Tibial nerve (tissue), 4 donors: Measurements from ENCODE around the gene SH2D6. TPM values are rescaled to one million over a fixed set of nuclear protein-coding genes. Genes with fewer than 3 reads are reported as not detected.

Experiments used
- DNase-seq, 2 donors: peaks; one replicate each; pipeline ENCODE4 v3.0.0-alpha.2; 2019; ENCODE audit warnings: low spot score in 2 of 2
- H3K27ac ChIP-seq, 4 donors: fragments of 200-600 bp; sonication (generic) in 3 of 4; one replicate each; pipeline ENCODE4 v1.5.1; 2017 to 2019; ENCODE audit warnings: mild to moderate bottlenecking in 1 of 4
- H3K27me3 ChIP-seq, 2 donors: fragments of 200-600 bp; sonication (generic) in 1 of 2; one replicate each; pipeline versions ENCODE4 v1.5.1 to v1.6.0; 2017 to 2019
- H3K36me3 ChIP-seq, 3 donors: fragments of 200-600 bp; sonication (generic); one replicate each; pipeline ENCODE4 v1.5.1; 2018 to 2019
- H3K4me1 ChIP-seq, 4 donors: fragments of 200-600 bp; sonication (generic) in 3 of 4; one replicate each; pipeline ENCODE4 v1.5.1; 2017 to 2019
- H3K4me3 ChIP-seq, 4 donors: fragments of 200-600 bp; sonication (generic) in 3 of 4; one replicate each; pipeline ENCODE4 v1.5.1; 2017 to 2019; ENCODE audit warnings: mild to moderate bottlenecking in 1 of 4, moderate library complexity in 1 of 4
- H3K9me3 ChIP-seq, 4 donors: fragments of 200-600 bp; sonication (generic) in 3 of 4; one replicate each; pipeline ENCODE4 v1.5.1; 2017 to 2019
- EP300 ChIP-seq, 2 donors: sonication (generic); formaldehyde crosslinking; IDR thresholded peaks; one replicate each; pipeline ENCODE4 v1.6.1; 2017; ENCODE audit warnings: antibody characterized with exemption in 2 of 2, mild to moderate bottlenecking in 1 of 2
- POLR2A ChIP-seq, 2 donors: fragments of 450-650 bp; IDR thresholded peaks; one replicate each; pipeline ENCODE4 v1.6.1; 2017; ENCODE audit warnings: antibody characterized with exemption in 2 of 2, mild to moderate bottlenecking in 2 of 2, moderate library complexity in 2 of 2
- WGBS, 2 donors: methylation state at CpG; one replicate each; pipeline ENCODE4 v1.1.5; 2018; 5-methylcytosine and 5-hydroxymethylcytosine counted together
- total RNA-seq, 4 donors: library from RNA; depleted of rRNA; stranded (reverse); fragments of >200 nt; gene quantifications; one replicate each; pipeline ENCODE4 v1.1.0, GENCODE V29; 2016
- TF ChIP-seq, protein P1 (sequence below), 5 experiments: fragments of 200-600 bp in 3 of 5; fragments of 450-650 bp in 2 of 5; sonication (generic) in 3 of 5; IDR thresholded peaks; one replicate each; pipeline ENCODE4 v1.5.1; 2016 to 2019; ENCODE audit warnings: antibody characterized with exemption in 5 of 5, mild to moderate bottlenecking in 3 of 5, moderate library complexity in 2 of 5

SH2D6 gene
- total RNA-seq, 4 donors from 2014 or later = 1.1 TPM; not detected in 3

DNA sequence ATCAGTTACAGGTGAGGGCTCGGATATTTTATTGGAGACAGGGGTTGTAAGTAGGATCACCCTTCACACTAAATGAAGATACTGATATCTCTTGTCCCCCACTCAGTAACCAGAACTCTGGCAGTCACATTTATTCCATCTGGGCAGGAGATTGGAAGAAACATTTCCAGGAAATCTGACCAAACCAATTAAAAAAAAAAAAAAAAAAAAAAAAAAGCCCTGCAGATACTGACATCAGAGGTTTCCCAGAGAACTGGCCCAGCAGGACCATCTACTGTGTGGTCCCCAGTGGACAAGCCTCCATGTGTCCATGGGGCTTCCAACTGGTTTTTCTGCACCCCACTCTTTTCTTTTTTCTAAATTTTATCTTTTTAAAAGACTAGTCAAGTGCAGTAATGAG lies 41.3 kb downstream of the SH2D6 start:
- H3K27me3 ChIP-seq = no peaks in the 10 kb centered on the region
- no peaks in the 10 kb centered on the region for H3K4me1 ChIP-seq
- H3K27ac ChIP-seq = no peak overlapping the region
- TF ChIP-seq, protein P1, sequence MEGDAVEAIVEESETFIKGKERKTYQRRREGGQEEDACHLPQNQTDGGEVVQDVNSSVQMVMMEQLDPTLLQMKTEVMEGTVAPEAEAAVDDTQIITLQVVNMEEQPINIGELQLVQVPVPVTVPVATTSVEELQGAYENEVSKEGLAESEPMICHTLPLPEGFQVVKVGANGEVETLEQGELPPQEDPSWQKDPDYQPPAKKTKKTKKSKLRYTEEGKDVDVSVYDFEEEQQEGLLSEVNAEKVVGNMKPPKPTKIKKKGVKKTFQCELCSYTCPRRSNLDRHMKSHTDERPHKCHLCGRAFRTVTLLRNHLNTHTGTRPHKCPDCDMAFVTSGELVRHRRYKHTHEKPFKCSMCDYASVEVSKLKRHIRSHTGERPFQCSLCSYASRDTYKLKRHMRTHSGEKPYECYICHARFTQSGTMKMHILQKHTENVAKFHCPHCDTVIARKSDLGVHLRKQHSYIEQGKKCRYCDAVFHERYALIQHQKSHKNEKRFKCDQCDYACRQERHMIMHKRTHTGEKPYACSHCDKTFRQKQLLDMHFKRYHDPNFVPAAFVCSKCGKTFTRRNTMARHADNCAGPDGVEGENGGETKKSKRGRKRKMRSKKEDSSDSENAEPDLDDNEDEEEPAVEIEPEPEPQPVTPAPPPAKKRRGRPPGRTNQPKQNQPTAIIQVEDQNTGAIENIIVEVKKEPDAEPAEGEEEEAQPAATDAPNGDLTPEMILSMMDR (IDR thresholded peaks at IDR 0.05) = no peak
- no peak for TF ChIP-seq EP300 (IDR thresholded peaks at IDR 0.05)
- no peak for TF ChIP-seq POLR2A (IDR thresholded peaks at IDR 0.05)
- 92 to 100% methylated on average over 1 of the region's 1 CpG for WGBS, 2 donors
- DNase-seq = no peak
- no peak overlapping the region for H3K4me3 ChIP-seq
- no peaks in the 10 kb centered on the region for H3K9me3 ChIP-seq
- H3K36me3 ChIP-seq = no peaks in the 10 kb centered on the region

DNA sequence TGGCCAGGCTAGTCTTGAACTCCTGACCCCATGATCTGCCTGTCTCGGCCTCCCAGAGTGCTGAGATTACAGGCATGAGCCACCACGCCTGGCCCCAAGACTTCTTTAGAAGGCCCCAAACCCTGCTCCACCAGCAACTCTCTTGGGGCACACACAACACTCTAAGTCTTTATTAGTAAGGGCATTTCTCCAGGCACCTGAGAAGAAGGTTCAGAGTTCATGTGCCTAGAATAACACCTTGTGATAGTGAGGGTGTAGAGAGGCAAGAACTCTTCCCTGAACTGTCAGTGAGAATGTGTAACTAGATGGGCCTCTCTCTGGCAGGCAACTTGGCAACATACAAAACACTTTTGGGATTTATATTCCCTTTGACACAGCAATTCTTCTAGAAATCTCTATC lies 43.8 kb downstream of the SH2D6 start:
- DNase-seq = no peak
- Histone ChIP-seq H3K27ac (no peak overlapping the region), H3K4me1 (no peaks in the 10 kb centered on the region), H3K36me3 (no peaks in the 10 kb centered on the region), H3K9me3 (no peaks in the 10 kb centered on the region), H3K27me3 (no peaks in the 10 kb centered on the region), H3K4me3 (no peak overlapping the region)
- no peak for TF ChIP-seq EP300 (IDR thresholded peaks at IDR 0.05)
- TF ChIP-seq, protein P1 (IDR thresholded peaks at IDR 0.05) = no peak
- no peak for TF ChIP-seq POLR2A (IDR thresholded peaks at IDR 0.05)
- 85 to 88% methylated on average over 2 of the region's 2 CpGs for WGBS, 2 donors

DNA sequence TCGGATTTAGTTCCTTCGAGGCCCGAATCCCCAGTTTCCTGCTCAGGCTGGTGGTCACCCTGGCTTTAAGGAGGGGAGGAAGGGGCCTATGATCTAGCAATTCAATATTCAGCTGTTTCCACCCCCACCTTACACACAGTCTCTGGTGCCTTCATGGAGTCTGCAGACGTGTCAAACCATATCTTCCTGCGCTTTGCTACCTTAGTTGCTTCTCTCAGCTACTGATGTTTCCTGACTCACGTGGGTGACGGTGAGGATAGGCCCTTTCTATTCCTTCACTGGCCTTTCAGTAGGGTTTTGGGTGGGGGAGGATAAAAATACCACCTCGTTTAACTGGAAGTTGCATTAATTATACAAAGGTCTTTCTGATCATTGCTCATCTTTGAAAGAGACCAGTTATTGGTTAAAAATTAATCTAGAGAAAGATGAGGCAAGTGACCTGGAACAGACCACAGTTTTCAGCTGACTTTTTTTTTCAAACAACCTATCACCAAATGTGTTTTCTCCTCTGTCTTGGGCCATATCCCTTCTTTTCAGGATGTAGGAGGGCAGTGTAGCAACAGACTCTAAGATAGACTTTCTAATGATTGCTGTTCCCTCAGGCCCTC lies 49.7 kb downstream of the SH2D6 start:
- Histone ChIP-seq H3K27ac (peak overlapping the region in 2 of 4 donors; percentile 43 to 64), H3K27me3 (no peaks in the 10 kb centered on the region), H3K4me3 (no peak overlapping the region), H3K9me3 (no peaks in the 10 kb centered on the region), H3K4me1 (peaks cover 0 to 22% (median 11%) of the 10 kb centered on the region in 4 donors), H3K36me3 (no peaks in the 10 kb centered on the region)
- 68 to 73% methylated on average over 8 of the region's 8 CpGs for WGBS, 2 donors
- DNase-seq = no peak
- TF ChIP-seq POLR2A (IDR thresholded peaks at IDR 0.05) (no peak), EP300 (IDR thresholded peaks at IDR 0.05) (no peak)
- TF ChIP-seq, protein P1 (IDR thresholded peaks at IDR 0.05) = no peak

DNA sequence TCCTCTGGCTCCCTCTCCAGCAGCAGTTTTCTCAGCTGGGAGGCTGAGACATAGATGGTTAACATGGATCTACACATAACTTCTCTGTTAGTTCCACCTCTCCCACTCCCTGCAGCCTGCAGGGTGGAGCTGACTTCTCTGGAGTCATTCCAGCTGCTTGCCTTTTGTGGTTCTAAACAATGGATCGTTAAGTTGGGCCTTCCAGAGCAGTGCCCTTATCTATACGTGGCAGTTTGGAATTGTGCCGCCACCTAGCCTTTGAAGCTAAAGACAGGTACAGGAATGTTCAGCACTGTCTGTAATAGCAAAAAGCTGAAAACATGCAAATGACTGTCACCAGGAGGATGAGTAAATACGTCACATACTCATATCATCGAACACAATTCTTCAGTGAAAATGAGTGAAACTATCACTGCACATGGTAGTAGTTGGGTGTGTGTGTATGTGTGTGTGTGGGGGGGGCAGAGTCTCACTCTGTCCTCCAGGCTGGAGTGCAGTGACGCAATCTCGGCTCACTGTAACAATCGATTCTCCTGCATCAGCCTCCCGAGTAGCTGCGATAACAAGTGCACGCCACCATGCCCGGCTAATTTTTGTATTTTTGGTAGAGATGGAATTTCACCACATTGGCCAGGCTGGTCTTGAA lies 50.3 kb downstream of the SH2D6 start:
- WGBS, 2 donors = 70 to 74% methylated on average over 12 of the region's 12 CpGs
- peak overlapping the region in 2 of 4 donors; percentile 43 to 64 for H3K27ac ChIP-seq

More for the DNA sequence above, 50.3 kb downstream of the SH2D6 start:
- Histone ChIP-seq H3K4me3 (no peak overlapping the region), H3K9me3 (no peaks in the 10 kb centered on the region), H3K36me3 (no peaks in the 10 kb centered on the region), H3K27me3 (no peaks in the 10 kb centered on the region), H3K4me1 (peaks cover 0 to 22% (median 11%) of the 10 kb centered on the region in 4 donors)
- peak in 1 of 2 donors; percentile 18 for DNase-seq
- TF ChIP-seq POLR2A (IDR thresholded peaks at IDR 0.05) (no peak), EP300 (IDR thresholded peaks at IDR 0.05) (no peak)
- TF ChIP-seq, protein P1 (IDR thresholded peaks at IDR 0.05) = no peak
